H1 (cell line): ENCODE results near the gene TSPAN17. TPM values are rescaled to one million over a fixed set of nuclear protein-coding genes. Genes with fewer than 3 reads are reported as not detected.

Experiments
- BACH1 ChIP-seq: IDR thresholded peaks from 2 replicates; pipeline ENCODE4 v1.6.1; 2012; ENCODE audit warnings: low read length, improper control_type of control experiment
- CHD1 ChIP-seq: IDR thresholded peaks from 2 replicates; pipeline ENCODE4 v1.6.1; 2012; ENCODE audit warnings: low read depth, low read length, improper control_type of control experiment
- CREB1 ChIP-seq: IDR thresholded peaks from 2 replicates; pipeline ENCODE4 v1.6.1; 2012; ENCODE audit warnings: inconsistent platforms
- EP300 ChIP-seq, 2 experiments: IDR thresholded peaks; 1 replicate in 1 of 2; 2 replicates in 1 of 2; pipeline ENCODE4 v1.6.1; 2011 to 2012; ENCODE audit warnings: low read depth in 2 of 2, low read length in 2 of 2, mild to moderate bottlenecking in 2 of 2, borderline replicate concordance in 1 of 2, inconsistent platforms in 1 of 2, moderate library complexity in 1 of 2
- HDAC6 ChIP-seq: IDR thresholded peaks from one replicate; pipeline ENCODE4 v1.7.1; 2012; ENCODE audit warnings: low read depth, mild to moderate bottlenecking, inconsistent platforms, low read length, moderate library complexity
- JUND ChIP-seq: IDR thresholded peaks from 2 replicates; pipeline ENCODE4 v1.6.1; 2011; ENCODE audit warnings: mild to moderate bottlenecking, improper control_type of control experiment, low read length
- PHF8 ChIP-seq: fragments of 200-600 bp; sonication (generic); conservative IDR thresholded peaks from 2 replicates; pipeline ENCODE4 v1.7.1; 2012; ENCODE audit warnings: low read depth, mild to moderate bottlenecking, inconsistent platforms, low read length, moderate library complexity
- RAD21 ChIP-seq, 2 experiments: IDR thresholded peaks in 1 of 2; conservative IDR thresholded peaks in 1 of 2; 2 replicates each; pipeline ENCODE4 v1.6.1; 2011; ENCODE audit warnings: low read depth in 2 of 2, low read length in 2 of 2, improper control_type of control experiment in 1 of 2, inconsistent platforms in 1 of 2, mild to moderate bottlenecking in 1 of 2, moderate library complexity in 1 of 2
- RBBP5 ChIP-seq: IDR thresholded peaks from 2 replicates; pipeline ENCODE4 v1.7.1; 2012; ENCODE audit warnings: low read depth, mild to moderate bottlenecking, inconsistent platforms, low read length, moderate library complexity, borderline replicate concordance
- SP4 ChIP-seq: IDR thresholded peaks from 2 replicates; pipeline ENCODE4 v1.6.1; 2012; ENCODE audit warnings: low read length, inconsistent platforms
- TAF1 ChIP-seq: IDR thresholded peaks from 2 replicates; pipeline ENCODE4 v1.6.1; 2011; ENCODE audit warnings: mild to moderate bottlenecking, low read depth, low read length
- YY1 ChIP-seq: IDR thresholded peaks from 2 replicates; pipeline ENCODE4 v1.6.1; 2011; ENCODE audit warnings: low read depth, mild to moderate bottlenecking, low read length
- polyA plus RNA-seq, 7 experiments: library from polyadenylated mRNA; depleted of rRNA in 3 of 7; stranded (reverse) in 5 of 7; unstranded in 2 of 7; fragments of >200 nt in 5 of 7; fragments of 200-250 nt in 2 of 7; gene quantifications; 1 replicate in 5 of 7; 2 replicates in 1 of 7; 4 replicates in 1 of 7; pipeline versions ENCODE4 v1.2.1 to v1.2.3, GENCODE V29; 2011 to 2013; ENCODE audit warnings: missing spikeins in 2 of 7, mixed read lengths in 2 of 7
- total RNA-seq: library from RNA; stranded (reverse); fragmentation: NEBNext Ultra II Directional; extraction: Animal tissue kit (Norgen Biotek cat#: 25700); gene quantifications from 2 replicates; pipeline ENCODE4 v1.2.1, GENCODE V29; 2021
- TF ChIP-seq, protein P1 (sequence below): fragments of 300-600 bp; sonication (generic); IDR thresholded peaks from 2 replicates; pipeline ENCODE4 v1.7.1; 2012; ENCODE audit warnings: low read length, moderate library complexity, mild to moderate bottlenecking, inconsistent platforms; ENCODE audit not compliant: insufficient replicate concordance

The TSPAN17 gene
- total and polyA plus RNA-seq, 2 of the 8 experiments (the other 6 are each of a cell fraction or from before 2014, with no cell fraction given), result 41.5 to 53.7 TPM

DNA sequence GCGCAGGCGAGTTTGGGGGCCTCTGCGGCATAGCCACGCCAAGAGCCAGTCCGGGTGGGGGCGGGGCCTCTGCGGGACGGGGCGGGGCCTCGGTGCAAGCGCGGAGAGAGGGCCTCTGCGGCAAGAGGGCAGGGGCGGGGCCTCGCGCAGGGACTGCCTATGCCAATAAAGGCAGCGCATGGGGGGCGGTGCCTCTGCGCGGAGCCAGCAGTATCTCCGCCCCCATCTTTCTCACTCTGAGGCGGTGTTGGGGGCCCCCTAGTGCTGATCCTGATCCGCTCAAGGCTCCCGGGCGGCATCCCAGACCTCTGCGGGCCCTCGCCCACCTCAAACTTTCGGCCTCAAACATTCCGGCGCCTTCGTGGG lies 28.1 kb upstream of the TSPAN17 start (continued):
- TF ChIP-seq, protein P1, sequence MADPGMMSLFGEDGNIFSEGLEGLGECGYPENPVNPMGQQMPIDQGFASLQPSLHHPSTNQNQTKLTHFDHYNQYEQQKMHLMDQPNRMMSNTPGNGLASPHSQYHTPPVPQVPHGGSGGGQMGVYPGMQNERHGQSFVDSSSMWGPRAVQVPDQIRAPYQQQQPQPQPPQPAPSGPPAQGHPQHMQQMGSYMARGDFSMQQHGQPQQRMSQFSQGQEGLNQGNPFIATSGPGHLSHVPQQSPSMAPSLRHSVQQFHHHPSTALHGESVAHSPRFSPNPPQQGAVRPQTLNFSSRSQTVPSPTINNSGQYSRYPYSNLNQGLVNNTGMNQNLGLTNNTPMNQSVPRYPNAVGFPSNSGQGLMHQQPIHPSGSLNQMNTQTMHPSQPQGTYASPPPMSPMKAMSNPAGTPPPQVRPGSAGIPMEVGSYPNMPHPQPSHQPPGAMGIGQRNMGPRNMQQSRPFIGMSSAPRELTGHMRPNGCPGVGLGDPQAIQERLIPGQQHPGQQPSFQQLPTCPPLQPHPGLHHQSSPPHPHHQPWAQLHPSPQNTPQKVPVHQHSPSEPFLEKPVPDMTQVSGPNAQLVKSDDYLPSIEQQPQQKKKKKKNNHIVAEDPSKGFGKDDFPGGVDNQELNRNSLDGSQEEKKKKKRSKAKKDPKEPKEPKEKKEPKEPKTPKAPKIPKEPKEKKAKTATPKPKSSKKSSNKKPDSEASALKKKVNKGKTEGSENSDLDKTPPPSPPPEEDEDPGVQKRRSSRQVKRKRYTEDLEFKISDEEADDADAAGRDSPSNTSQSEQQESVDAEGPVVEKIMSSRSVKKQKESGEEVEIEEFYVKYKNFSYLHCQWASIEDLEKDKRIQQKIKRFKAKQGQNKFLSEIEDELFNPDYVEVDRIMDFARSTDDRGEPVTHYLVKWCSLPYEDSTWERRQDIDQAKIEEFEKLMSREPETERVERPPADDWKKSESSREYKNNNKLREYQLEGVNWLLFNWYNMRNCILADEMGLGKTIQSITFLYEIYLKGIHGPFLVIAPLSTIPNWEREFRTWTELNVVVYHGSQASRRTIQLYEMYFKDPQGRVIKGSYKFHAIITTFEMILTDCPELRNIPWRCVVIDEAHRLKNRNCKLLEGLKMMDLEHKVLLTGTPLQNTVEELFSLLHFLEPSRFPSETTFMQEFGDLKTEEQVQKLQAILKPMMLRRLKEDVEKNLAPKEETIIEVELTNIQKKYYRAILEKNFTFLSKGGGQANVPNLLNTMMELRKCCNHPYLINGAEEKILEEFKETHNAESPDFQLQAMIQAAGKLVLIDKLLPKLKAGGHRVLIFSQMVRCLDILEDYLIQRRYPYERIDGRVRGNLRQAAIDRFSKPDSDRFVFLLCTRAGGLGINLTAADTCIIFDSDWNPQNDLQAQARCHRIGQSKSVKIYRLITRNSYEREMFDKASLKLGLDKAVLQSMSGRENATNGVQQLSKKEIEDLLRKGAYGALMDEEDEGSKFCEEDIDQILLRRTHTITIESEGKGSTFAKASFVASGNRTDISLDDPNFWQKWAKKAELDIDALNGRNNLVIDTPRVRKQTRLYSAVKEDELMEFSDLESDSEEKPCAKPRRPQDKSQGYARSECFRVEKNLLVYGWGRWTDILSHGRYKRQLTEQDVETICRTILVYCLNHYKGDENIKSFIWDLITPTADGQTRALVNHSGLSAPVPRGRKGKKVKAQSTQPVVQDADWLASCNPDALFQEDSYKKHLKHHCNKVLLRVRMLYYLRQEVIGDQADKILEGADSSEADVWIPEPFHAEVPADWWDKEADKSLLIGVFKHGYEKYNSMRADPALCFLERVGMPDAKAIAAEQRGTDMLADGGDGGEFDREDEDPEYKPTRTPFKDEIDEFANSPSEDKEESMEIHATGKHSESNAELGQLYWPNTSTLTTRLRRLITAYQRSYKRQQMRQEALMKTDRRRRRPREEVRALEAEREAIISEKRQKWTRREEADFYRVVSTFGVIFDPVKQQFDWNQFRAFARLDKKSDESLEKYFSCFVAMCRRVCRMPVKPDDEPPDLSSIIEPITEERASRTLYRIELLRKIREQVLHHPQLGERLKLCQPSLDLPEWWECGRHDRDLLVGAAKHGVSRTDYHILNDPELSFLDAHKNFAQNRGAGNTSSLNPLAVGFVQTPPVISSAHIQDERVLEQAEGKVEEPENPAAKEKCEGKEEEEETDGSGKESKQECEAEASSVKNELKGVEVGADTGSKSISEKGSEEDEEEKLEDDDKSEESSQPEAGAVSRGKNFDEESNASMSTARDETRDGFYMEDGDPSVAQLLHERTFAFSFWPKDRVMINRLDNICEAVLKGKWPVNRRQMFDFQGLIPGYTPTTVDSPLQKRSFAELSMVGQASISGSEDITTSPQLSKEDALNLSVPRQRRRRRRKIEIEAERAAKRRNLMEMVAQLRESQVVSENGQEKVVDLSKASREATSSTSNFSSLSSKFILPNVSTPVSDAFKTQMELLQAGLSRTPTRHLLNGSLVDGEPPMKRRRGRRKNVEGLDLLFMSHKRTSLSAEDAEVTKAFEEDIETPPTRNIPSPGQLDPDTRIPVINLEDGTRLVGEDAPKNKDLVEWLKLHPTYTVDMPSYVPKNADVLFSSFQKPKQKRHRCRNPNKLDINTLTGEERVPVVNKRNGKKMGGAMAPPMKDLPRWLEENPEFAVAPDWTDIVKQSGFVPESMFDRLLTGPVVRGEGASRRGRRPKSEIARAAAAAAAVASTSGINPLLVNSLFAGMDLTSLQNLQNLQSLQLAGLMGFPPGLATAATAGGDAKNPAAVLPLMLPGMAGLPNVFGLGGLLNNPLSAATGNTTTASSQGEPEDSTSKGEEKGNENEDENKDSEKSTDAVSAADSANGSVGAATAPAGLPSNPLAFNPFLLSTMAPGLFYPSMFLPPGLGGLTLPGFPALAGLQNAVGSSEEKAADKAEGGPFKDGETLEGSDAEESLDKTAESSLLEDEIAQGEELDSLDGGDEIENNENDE, result no peak
- TF ChIP-seq BACH1, result no peak
- TF ChIP-seq CREB1, result peak; percentile 37; the same call in 1 of the 2 replicates
- TF ChIP-seq PHF8, result no peak
- no peak for TF ChIP-seq TAF1
- TF ChIP-seq YY1, result no peak
- TF ChIP-seq JUND, result no peak
- no peak for TF ChIP-seq HDAC6
- no peak; the same call in 1 of the 2 replicates for TF ChIP-seq SP4
- TF ChIP-seq RBBP5, result no peak; the same call in 1 of the 2 replicates
- TF ChIP-seq EP300 (IDR thresholded peaks at IDR 0.05; ENCODE audit: borderline replicate concordance in 1 of 2, low read depth in 2 of 2, low read length in 2 of 2), result no peak
- TF ChIP-seq RAD21 (IDR thresholded peaks at IDR 0.05 in 1 of 2, conservative IDR thresholded peaks at IDR 0.05 in 1 of 2; ENCODE audit: low read depth in 2 of 2, low read length in 2 of 2), result peak; percentile 61 to 78
- TF ChIP-seq CHD1, result no peak
